K562 (cell line): ENCODE data around the gene CNTFR. TPM values are rescaled to one million over a fixed set of nuclear protein-coding genes. Genes with fewer than 3 reads are reported as not detected.

Experiments
- ATAC-seq: fragments of 200-7000 bp; cut with Tn5 transposase; 3 replicates; pipeline ENCODE4 v1.9.1; 2020; ENCODE audit warnings: moderate library complexity
- BruUV-seq: library from RNA; stranded (reverse); fragments of 400-500 nt; replicated peaks from 2 replicates; lab custom pipeline; 2021; lab: Mats Ljungman, UMichigan
- CTCF ChIA-PET: fragments of 300-600 bp; formaldehyde crosslinking; extraction: SDS; loops from one replicate; lab custom pipeline; 2021; ENCODE audit warnings: low intra/inter-chr PET ratio; lab: Yijun Ruan, JAX
- POLR2A ChIA-PET: fragments of 300-600, 350-650 bp; sonication (Branson Sonifier 250); formaldehyde crosslinking; extraction: SDS; loops from one replicate; lab custom pipeline; 2021; ENCODE audit warnings: antibody characterized with exemption, inconsistent platforms; lab: Yijun Ruan, JAX
- DNase-seq, 4 experiments: peaks; one replicate each; pipeline versions ENCODE4 v3.0.0 to v3.0.0-alpha.2; 2011 to 2018; ENCODE audit warnings: low spot score in 3 of 4, mixed read lengths in 3 of 4; ENCODE audit errors: extremely low read depth in 1 of 4
- FAIRE-seq: peaks from 2 replicates; lab custom pipeline; 2011; peaks lifted over from hg19 to GRCh38; lab: Jason Lieb, UNC
- H2AFZ ChIP-seq: 2 replicates; pipeline ENCODE4 v1.6.0; 2011; ENCODE audit warnings: low read depth, low read length, control low read depth, inconsistent platforms
- H3K27ac ChIP-seq: fragments of 200-600 bp; 3 replicates; pipeline ENCODE4 v1.8.0; 2011; ENCODE audit warnings: low read depth, mild to moderate bottlenecking, control low read depth, inconsistent platforms, low read length, moderate library complexity, mixed read lengths; ENCODE audit errors: extremely low read depth
- H3K27me3 ChIP-seq, 2 experiments: fragments of 300-600 bp in 1 of 2; 2 replicates in 1 of 2; 3 replicates in 1 of 2; pipeline versions ENCODE4 v1.6.0 to v1.8.0; 2011; ENCODE audit warnings: inconsistent platforms in 2 of 2, low read length in 2 of 2, mild to moderate bottlenecking in 1 of 2, mixed read lengths in 1 of 2, moderate library complexity in 1 of 2; ENCODE audit not compliant: control insufficient read depth in 2 of 2, insufficient read depth in 2 of 2
- H3K36me3 ChIP-seq: fragments of 300-600 bp; 3 replicates; pipeline ENCODE4 v1.8.0; 2011; ENCODE audit warnings: mild to moderate bottlenecking, low read length, inconsistent platforms; ENCODE audit not compliant: control insufficient read depth, insufficient read depth
- H3K4me1 ChIP-seq, 2 experiments: fragments of 200-600 bp in 1 of 2; replicated peaks in 1 of 2; 2 replicates in 1 of 2; 3 replicates in 1 of 2; pipeline versions ENCODE4 v1.5.1 to v1.8.0; 2011; ENCODE audit warnings: inconsistent platforms in 2 of 2, low read length in 2 of 2, mild to moderate bottlenecking in 1 of 2, mixed read lengths in 1 of 2, moderate library complexity in 1 of 2; ENCODE audit not compliant: control insufficient read depth in 2 of 2, insufficient read depth in 2 of 2
- H3K4me2 ChIP-seq: 2 replicates; pipeline ENCODE4 v1.6.1; 2011; ENCODE audit warnings: low read length, control low read depth, inconsistent platforms, mixed read lengths; ENCODE audit not compliant: insufficient read depth
- H3K4me3 ChIP-seq: fragments of 200-600 bp; sonication (generic), shearing (Covaris generic); 2 replicates; pipeline ENCODE4 v1.5.1; 2016; ENCODE audit warnings: control low read depth, inconsistent platforms
- H3K79me2 ChIP-seq: fragments of 200-600 bp; 3 replicates; pipeline ENCODE4 v1.8.0; 2011; ENCODE audit warnings: low read length, inconsistent platforms; ENCODE audit not compliant: control insufficient read depth, insufficient read depth
- H3K9ac ChIP-seq, 2 experiments: 2 replicates each; pipeline versions ENCODE4 v1.6.0 to v1.6.1; 2011; ENCODE audit warnings: low read depth in 2 of 2, low read length in 2 of 2, control low read depth in 1 of 2, inconsistent platforms in 1 of 2, mild to moderate bottlenecking in 1 of 2, mixed read lengths in 1 of 2; ENCODE audit not compliant: insufficient read depth in 1 of 2
- H3K9me1 ChIP-seq: one replicate; pipeline ENCODE4 v1.6.0; 2011; ENCODE audit warnings: inconsistent platforms, mild to moderate bottlenecking, low read length, moderate library complexity; ENCODE audit not compliant: control insufficient read depth, insufficient read depth
- H3K9me3 ChIP-seq: replicated peaks from 2 replicates; pipeline ENCODE4 v1.5.1; 2011; ENCODE audit warnings: low read depth, low read length, inconsistent platforms; ENCODE audit not compliant: control insufficient read depth, insufficient read depth
- H4K20me1 ChIP-seq: replicated peaks from 2 replicates; pipeline ENCODE4 v1.6.1; 2011; ENCODE audit warnings: low read length, inconsistent platforms, mixed read lengths; ENCODE audit not compliant: control insufficient read depth, insufficient read depth
- CTCF ChIP-seq, 3 experiments: IDR thresholded peaks in 2 of 3; conservative IDR thresholded peaks in 1 of 3; 2 replicates each; pipeline ENCODE4 v1.5.1; 2011 to 2012; ENCODE audit warnings: low read length in 3 of 3, mild to moderate bottlenecking in 3 of 3, control low read depth in 2 of 3, improper control_type of control experiment in 1 of 3, inconsistent platforms in 1 of 3, low read depth in 1 of 3, mixed read lengths in 1 of 3, moderate library complexity in 1 of 3; ENCODE audit not compliant: insufficient read depth in 2 of 3
- IRF1 ChIP-seq: sonication (generic); formaldehyde crosslinking; IDR thresholded peaks from 2 replicates; pipeline ENCODE4 v1.8.0; 2022; ENCODE audit warnings: missing genetic modification reagents, mild to moderate bottlenecking, borderline replicate concordance
- PRDM10 ChIP-seq: fragments of 450-650 bp; IDR thresholded peaks from 2 replicates; pipeline ENCODE4 v1.6.1; 2018; ENCODE audit not compliant: partially characterized antibody
- RAD21 ChIP-seq, 2 experiments: fragments of 250-450 bp in 1 of 2; fragments of 450-650 bp in 1 of 2; sonication (Bioruptor Pico) in 1 of 2; formaldehyde crosslinking in 1 of 2; IDR thresholded peaks in 1 of 2; conservative IDR thresholded peaks in 1 of 2; 2 replicates each; pipeline versions ENCODE4 v1.4.0 to v1.8.0; 2020 to 2022; ENCODE audit warnings: mild to moderate bottlenecking in 2 of 2, moderate library complexity in 1 of 2
- XRCC3 ChIP-seq: fragments of 450-650 bp; IDR thresholded peaks from 2 replicates; pipeline ENCODE4 v1.6.1; 2017; ENCODE audit warnings: mild to moderate bottlenecking, moderate library complexity
- ZNF445 ChIP-seq: fragments of 250-450 bp; sonication (Bioruptor Pico); IDR thresholded peaks from 2 replicates; pipeline ENCODE4 v1.4.0; 2020; ENCODE audit warnings: low read depth, mild to moderate bottlenecking, moderate library complexity
- WGBS: fragments of 100-300 bp; shearing (Covaris generic); methylation state at CpG from one replicate; pipeline ENCODE4 v1.1.6; 2016; ENCODE audit warnings: low coverage, mixed read lengths; ENCODE audit not compliant: insufficient coverage; ENCODE audit errors: missing lambda C conversion rate; 5-methylcytosine and 5-hydroxymethylcytosine counted together
- in situ Hi-C: fragments of 300-500 bp; cut with MboI; formaldehyde crosslinking; loops from 4 replicates; pipeline ENCODE4 v1.15.0; 2018; ENCODE audit warnings: inconsistent platforms, mixed read lengths
- intact Hi-C: fragments of 100-400 bp; cut with micrococcal nuclease; formaldehyde crosslinking; loops from 2 replicates; pipeline ENCODE4 v1.14.2; 2022
- polyA plus RNA-seq, 8 experiments: library from polyadenylated mRNA; depleted of rRNA in 4 of 8; stranded (reverse) in 5 of 8; unstranded in 3 of 8; fragments of >200 nt; fragmentation: Nextera tagmentation in 2 of 8; fragmentation: Illumina TruSeq in 1 of 8; extraction: Ambion mirVana in 2 of 8; extraction: Trizol in 1 of 8; gene quantifications; 2 replicates each; pipeline versions ENCODE4 v1.2.1 to v1.2.3, GENCODE V29; 2011 to 2014; ENCODE audit warnings: inconsistent platforms in 1 of 8, missing spikeins in 1 of 8
- total RNA-seq, 7 experiments: library from RNA; depleted of rRNA in 6 of 7; stranded (reverse); fragments of >200 nt in 6 of 7; fragmentation: Illumina TruSeq in 2 of 7; extraction: Trizol in 2 of 7; gene quantifications; 2 replicates each; pipeline versions ENCODE4 v1.2.1 to v1.2.3, GENCODE V29; 2011 to 2021; ENCODE audit warnings: low replicate concordance in 1 of 7

The CNTFR gene
- total and polyA plus RNA-seq, 9 of the 15 experiments (the other 6 are each of a cell fraction or from before 2014, with no cell fraction given): not detected

- in situ Hi-C loops: no loop called here
- POLR2A ChIA-PET: interaction anchor here (0.6 kb wide), 2 partner anchors 88 to 222 kb away, joined by 3 read pairs; no protein-coding TSS in a partner anchor
Observed at GRCh38 chr9:34519321-34520020, 70.1 kb downstream of the CNTFR start.

More at GRCh38 chr9:34519321-34520020, 70.1 kb downstream of the CNTFR start:
- Histone ChIP-seq H3K9me1 (no peaks in the 10 kb centered on the region), H3K9ac (peak overlapping the region in 1 of 2 experiments; percentile 35; a peak in 1 of 4 replicates), H3K4me1 (peaks cover 6 to 12% of the 10 kb centered on the region in 2 experiments; a peak in 4 of 5 replicates), H3K4me2 (no peak overlapping the region), H4K20me1 (no peaks in the 10 kb centered on the region), H2AFZ (no peak overlapping the region), H3K9me3 (no peaks in the 10 kb centered on the region), H3K36me3 (no peaks in the 10 kb centered on the region), H3K27me3 (peaks cover 0 to 18% of the 10 kb centered on the region in 2 experiments; a peak in 3 of 5 replicates), H3K27ac (no peak overlapping the region), H3K4me3 (no peak overlapping the region), H3K79me2 (no peaks in the 10 kb centered on the region)
- TF ChIP-seq RAD21 (CRISPR knock-in tag; conservative IDR thresholded peaks at IDR 0.05 in 1 of 2, IDR thresholded peaks at IDR 0.05 in 1 of 2): peak in 1 of 2 experiments; percentile 9; a peak in 1 of 4 replicates
- TF ChIP-seq ZNF445: no peak
- no peak for TF ChIP-seq PRDM10
- TF ChIP-seq XRCC3: no peak
- TF ChIP-seq IRF1 (CRISPR knock-in tag): no peak
- TF ChIP-seq CTCF (IDR thresholded peaks at IDR 0.05 in 2 of 3, conservative IDR thresholded peaks at IDR 0.05 in 1 of 3; ENCODE audit: insufficient read depth in 2 of 3, low read depth in 1 of 3, low read length in 3 of 3): peak in 1 of 3 experiments; percentile 33; a peak in 2 of 6 replicates
- 0% methylated on average over 2 of the region's 2 CpGs for WGBS
- FAIRE-seq (no peak), ATAC-seq (no peak), DNase-seq (no peak)
- CTCF ChIA-PET: no interaction called here
- intact Hi-C loops: no loop called here
- no TSS peak for BruUV-seq
